Breast epithelium (tissue), 4 donors: ENCODE results near the gene TMEM198. TPM values are rescaled to one million over a fixed set of nuclear protein-coding genes. Genes with fewer than 3 reads are reported as not detected.

Experiments used
- DNase-seq, 2 donors: peaks; one replicate each; pipeline ENCODE4 v3.0.0-alpha.2; 2019; ENCODE audit warnings: low spot score in 2 of 2
- H3K27ac ChIP-seq, 2 donors: fragments of 200-600 bp; sonication (generic) in 1 of 2; one replicate each; pipeline ENCODE4 v1.5.1; 2016 to 2019; ENCODE audit warnings: mild to moderate bottlenecking in 1 of 2
- H3K27me3 ChIP-seq, 2 donors: fragments of 200-600 bp; sonication (generic) in 1 of 2; one replicate each; pipeline versions ENCODE4 v1.5.1 to v1.6.0; 2017 to 2019; ENCODE audit warnings: control low read depth in 1 of 2, mild to moderate bottlenecking in 1 of 2
- H3K36me3 ChIP-seq: fragments of 200-600 bp; one replicate; pipeline ENCODE4 v1.5.1; 2019
- H3K4me1 ChIP-seq, 2 donors: fragments of 200-600 bp; sonication (generic); one replicate each; pipeline ENCODE4 v1.5.1; 2016 to 2019; ENCODE audit warnings: control low read depth in 1 of 2
- H3K4me3 ChIP-seq, 3 donors: fragments of 200-600 bp; sonication (generic); 1 replicate in 2 of 3; 2 replicates in 1 of 3; pipeline ENCODE4 v1.5.1; 2016 to 2019; ENCODE audit warnings: mild to moderate bottlenecking in 3 of 3, moderate library complexity in 2 of 3
- H3K9me3 ChIP-seq, 2 donors: fragments of 200-600 bp; sonication (generic) in 1 of 2; one replicate each; pipeline ENCODE4 v1.5.1; 2016 to 2019; ENCODE audit warnings: control low read depth in 1 of 2
- CTCF ChIP-seq, 3 donors: fragments of 450-650 bp; IDR thresholded peaks; one replicate each; pipeline ENCODE4 v1.5.1; 2016 to 2017; ENCODE audit warnings: antibody characterized with exemption in 3 of 3, mild to moderate bottlenecking in 3 of 3, moderate library complexity in 3 of 3
- POLR2A ChIP-seq: fragments of 450-650 bp; IDR thresholded peaks from one replicate; pipeline ENCODE4 v1.6.1; 2016; ENCODE audit warnings: antibody characterized with exemption, mild to moderate bottlenecking, moderate library complexity
- POLR2AphosphoS5 ChIP-seq, 3 donors: sonication (generic); formaldehyde crosslinking; IDR thresholded peaks; one replicate each; pipeline ENCODE4 v1.6.1; 2017; ENCODE audit warnings: antibody characterized with exemption in 3 of 3
- intact Hi-C: fragments of 100-400 bp; cut with DNase I; formaldehyde crosslinking; loops from one replicate; pipeline ENCODE4 v1.15.1; 2023; ENCODE audit warnings: low total_unique reads
- total RNA-seq, 3 donors: library from RNA; depleted of rRNA; stranded (reverse); fragments of >200 nt; gene quantifications; one replicate each; pipeline ENCODE4 v1.1.0, GENCODE V29; 2016

TMEM198 gene
- total RNA-seq, 3 donors from 2014 or later, result 1.6 to 1.9 (median 1.8) TPM

- intact Hi-C loops, result no loop called here
- TF ChIP-seq CTCF (IDR thresholded peaks at IDR 0.05), result no peak
- no peak for DNase-seq
- H3K27me3 ChIP-seq, result no peaks in the 10 kb centered on the region
- H3K36me3 ChIP-seq, result no peaks in the 10 kb centered on the region
- H3K4me3 ChIP-seq, result no peak overlapping the region
- H3K9me3 ChIP-seq, result no peaks in the 10 kb centered on the region
- no peaks in the 10 kb centered on the region for H3K4me1 ChIP-seq
- H3K27ac ChIP-seq, result no peak overlapping the region
Observed at GRCh38 chr2:219574484-219575311, 30.9 kb downstream of the TMEM198 start.

DNA sequence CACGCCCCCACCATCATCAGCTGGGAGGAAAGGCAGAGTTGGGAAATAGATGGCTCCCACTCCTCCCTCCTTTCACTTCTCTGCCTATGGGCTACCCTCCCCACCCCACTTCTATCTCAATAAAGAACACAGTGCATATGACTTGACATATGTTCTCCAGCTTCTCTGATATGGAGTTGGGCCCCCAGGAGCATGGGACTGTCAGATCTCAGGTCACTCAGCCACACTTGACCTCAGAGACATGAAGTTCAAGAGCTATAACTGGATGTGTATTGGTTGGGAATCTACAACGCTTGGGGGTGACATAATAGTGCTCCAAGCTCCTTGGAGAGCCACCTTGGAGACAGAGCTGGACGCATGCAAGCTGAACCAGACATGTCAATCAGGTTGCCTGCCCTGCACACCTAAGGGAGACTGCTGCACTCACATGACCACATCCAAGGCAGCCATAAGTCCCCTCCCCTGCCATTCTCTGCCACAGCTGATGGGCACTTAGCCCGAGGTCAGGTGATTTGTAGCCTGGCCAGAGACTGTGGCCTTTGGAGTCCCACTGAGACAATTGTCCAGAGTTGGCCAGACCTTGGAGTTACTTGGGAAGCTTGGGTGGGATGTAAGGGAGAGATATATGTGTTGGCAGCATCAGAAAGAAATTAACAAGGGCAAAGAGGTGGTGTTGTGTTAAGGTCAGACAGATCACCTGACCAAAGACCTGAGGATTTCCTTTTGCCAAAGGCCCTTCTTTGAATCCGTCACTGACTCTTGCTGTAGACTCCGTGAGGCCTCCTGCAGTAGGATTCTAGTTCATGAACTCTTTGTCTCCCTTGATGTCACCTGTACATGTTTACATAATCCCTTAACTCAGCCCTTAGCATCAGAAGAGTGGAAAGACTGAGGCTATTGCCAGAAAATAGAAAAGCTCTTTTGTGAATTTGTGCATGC, 32.0 kb downstream of the TMEM198 start:
- Histone ChIP-seq H3K36me3 (no peaks in the 10 kb centered on the region), H3K27ac (no peak overlapping the region)

GRCh38 chr2:219576505-219577388, 32.9 kb downstream of the TMEM198 start:
- no peak for DNase-seq
- intact Hi-C loops, result no loop called here
- no peaks in the 10 kb centered on the region for H3K27me3 ChIP-seq
- no peaks in the 10 kb centered on the region for H3K9me3 ChIP-seq
- TF ChIP-seq POLR2AphosphoS5 (IDR thresholded peaks at IDR 0.05) (no peak), POLR2A (no peak), CTCF (IDR thresholded peaks at IDR 0.05) (no peak)
- no peak overlapping the region for H3K27ac ChIP-seq
- no peak overlapping the region for H3K4me3 ChIP-seq
- H3K4me1 ChIP-seq, result no peaks in the 10 kb centered on the region
- no peaks in the 10 kb centered on the region for H3K36me3 ChIP-seq

More for the DNA sequence above, 32.0 kb downstream of the TMEM198 start:
- Histone ChIP-seq H3K4me1 (no peaks in the 10 kb centered on the region), H3K9me3 (no peaks in the 10 kb centered on the region), H3K4me3 (no peak overlapping the region), H3K27me3 (no peaks in the 10 kb centered on the region)
- no peak for DNase-seq
- intact Hi-C loops, result no loop called here
- TF ChIP-seq POLR2A (no peak), CTCF (IDR thresholded peaks at IDR 0.05) (no peak), POLR2AphosphoS5 (IDR thresholded peaks at IDR 0.05) (no peak)

DNA sequence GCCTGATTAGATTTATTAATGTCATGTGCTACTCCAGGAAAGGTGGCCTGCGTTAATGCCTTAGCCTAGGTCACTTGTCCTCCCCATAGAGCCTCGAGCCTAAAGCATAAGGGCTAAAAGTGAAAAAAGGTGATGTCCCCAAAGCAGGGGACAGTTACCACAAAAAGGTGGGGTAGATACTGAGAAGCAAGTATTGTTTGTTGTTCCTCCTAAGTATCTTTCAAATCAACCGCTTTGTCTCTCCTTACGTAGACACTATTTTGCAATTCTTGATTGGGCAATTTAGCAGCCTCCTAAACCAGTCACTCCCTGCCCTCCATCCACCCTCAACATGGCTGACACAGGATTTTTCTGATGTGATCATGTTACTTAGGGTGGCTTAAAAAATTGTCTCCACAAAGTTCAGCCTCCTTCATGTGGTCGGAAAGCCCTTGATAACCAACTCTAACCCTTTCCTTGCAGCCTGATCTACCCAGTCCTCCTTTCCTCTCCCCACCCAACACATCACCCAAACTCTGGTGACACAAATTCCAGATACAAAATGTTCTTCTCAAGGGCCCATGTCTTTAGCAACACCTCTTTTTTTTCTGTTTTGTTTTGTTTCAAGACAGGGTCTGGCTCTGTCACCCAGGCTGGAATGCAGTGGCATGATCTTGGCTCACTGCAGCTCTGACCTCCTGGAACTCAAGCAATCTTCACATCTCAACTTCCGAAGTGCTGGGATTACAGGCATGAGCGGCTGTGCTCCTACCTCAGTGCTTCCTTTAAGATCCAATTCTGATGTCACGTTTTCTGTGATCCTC, 35.2 kb downstream of the TMEM198 start:
- no peaks in the 10 kb centered on the region for H3K27me3 ChIP-seq
- no peak overlapping the region for H3K27ac ChIP-seq
- TF ChIP-seq CTCF (IDR thresholded peaks at IDR 0.05) (no peak), POLR2A (no peak), POLR2AphosphoS5 (IDR thresholded peaks at IDR 0.05) (no peak)
- H3K4me1 ChIP-seq, result no peaks in the 10 kb centered on the region
- no peak overlapping the region for H3K4me3 ChIP-seq
- H3K9me3 ChIP-seq, result no peaks in the 10 kb centered on the region
- DNase-seq, result no peak
- no peaks in the 10 kb centered on the region for H3K36me3 ChIP-seq
- intact Hi-C loops, result no loop called here
